ENCODE measurements around the gene MAST4.
A peak's percentile ranks its signal among the peaks of the same experiment; 100 is the strongest.

The MAST4 gene

DNA sequence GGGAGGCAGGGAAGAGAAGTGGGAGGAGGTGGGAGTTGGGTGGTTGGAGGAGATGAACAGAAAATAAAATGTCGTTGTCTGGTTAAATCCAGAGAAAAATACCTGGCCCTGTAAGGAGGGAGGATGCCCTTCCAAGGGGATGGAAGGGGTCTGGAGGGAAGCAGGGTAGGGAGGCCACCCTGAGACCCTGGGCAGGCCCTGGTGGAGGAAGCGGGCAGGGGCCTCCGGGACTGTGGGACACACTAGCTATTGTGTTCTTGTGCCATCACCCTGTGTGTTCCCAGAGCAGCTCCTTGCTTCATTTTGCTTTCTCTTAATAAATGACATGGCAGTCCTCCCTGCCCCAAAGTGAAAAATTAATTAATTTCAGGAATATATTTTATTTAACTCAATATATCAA, 612.2 kb downstream of the MAST4 start:
- TF ChIP-seq ZNF473 (tag by site-specific recombination; IDR thresholded peaks at IDR 0.05) (no peak), ZFHX2 (tag by site-specific recombination; conservative IDR thresholded peaks at IDR 0.05) (peak; percentile 64; the same call in 1 of the 2 replicates), WT1 (tag by site-specific recombination; IDR thresholded peaks at IDR 0.05) (no peak)
- no peaks in the 10 kb centered on the region for H3K4me1 ChIP-seq (ENCODE audit: control insufficient read depth, insufficient read depth, low read length)
- ChIA-PET POLR2A (no interaction called here), CTCF (interaction anchor here (0.5 to 2.3 kb wide), 23 partner anchors 11 to 900 kb away, joined by 3 to 12 read pairs (median 4); no protein-coding TSS in a partner anchor)
- no peak overlapping the region for H3K27ac ChIP-seq (ENCODE audit: extremely low read depth, low read depth, low read length)
- H3K9me3 ChIP-seq (ENCODE audit: control insufficient read depth, insufficient read depth, low read depth, low read length) = no peaks in the 10 kb centered on the region
- no peak overlapping the region for H3K4me3 ChIP-seq (ENCODE audit: low read depth, low read length)
- no peaks in the 10 kb centered on the region for H3K36me3 ChIP-seq (ENCODE audit: control insufficient read depth in 2 of 2, insufficient read depth in 1 of 2, low read length in 2 of 2)

DNA sequence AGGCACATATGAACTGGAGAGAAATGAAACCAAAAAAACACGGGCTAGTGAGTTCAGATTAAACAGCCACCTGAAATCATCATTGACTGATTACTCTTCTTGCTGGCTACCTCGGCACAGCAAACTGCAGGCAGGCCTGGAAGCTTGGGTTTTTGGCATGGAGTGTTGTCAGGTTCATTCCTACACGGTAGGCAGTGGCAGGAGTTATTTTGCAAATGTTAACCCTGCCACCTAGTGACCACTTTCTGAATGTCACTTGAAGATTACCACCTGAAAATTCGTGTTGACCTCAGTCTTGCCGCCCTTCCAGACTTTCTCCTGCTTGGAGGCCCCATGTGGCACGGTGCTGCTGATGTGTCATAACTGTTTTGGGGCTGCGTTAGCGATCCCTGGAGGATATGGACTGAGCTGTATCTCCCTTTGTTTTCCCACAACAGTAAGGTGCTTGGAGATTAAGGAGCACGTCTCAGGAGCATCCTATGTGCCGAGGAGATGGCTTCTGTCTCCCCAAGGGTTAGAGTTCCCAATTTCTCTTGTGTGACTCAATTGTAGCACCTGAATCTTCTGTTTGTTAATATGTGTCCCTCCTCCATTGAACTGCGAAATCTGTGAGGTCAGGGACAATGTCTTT, 613.1 kb downstream of the MAST4 start:
- Histone ChIP-seq H3K4me1 (ENCODE audit: control insufficient read depth, insufficient read depth, low read length) (no peaks in the 10 kb centered on the region), H3K4me3 (ENCODE audit: low read depth, low read length) (no peak overlapping the region), H3K27ac (ENCODE audit: extremely low read depth, low read depth, low read length) (no peak overlapping the region), H3K36me3 (ENCODE audit: control insufficient read depth in 2 of 2, insufficient read depth in 1 of 2, low read length in 2 of 2) (no peaks in the 10 kb centered on the region), H3K9me3 (ENCODE audit: control insufficient read depth, insufficient read depth, low read depth, low read length) (no peaks in the 10 kb centered on the region)
- CTCF ChIA-PET = interaction anchor here (0.5 to 2.3 kb wide), 23 partner anchors 10 to 636 kb away, joined by 3 to 12 read pairs (median 3); no protein-coding TSS in a partner anchor
- peak; percentile 37; the same call in 1 of the 2 replicates for TF ChIP-seq ZBTB44 (tag by site-specific recombination; IDR thresholded peaks at IDR 0.05)
- TF ChIP-seq ZNF654 (tag by site-specific recombination; IDR thresholded peaks at IDR 0.05; ENCODE audit: low read depth) = peak; percentile 100
- TF ChIP-seq ZNF514 (tag by site-specific recombination; IDR thresholded peaks at IDR 0.05) = no peak
- TF ChIP-seq ZSCAN30 (tag by site-specific recombination; IDR thresholded peaks at IDR 0.05) = 0 out of 2 replicates have a peak, but pooled peaks have one; percentile 60
- TF ChIP-seq IKZF3 (tag by site-specific recombination; IDR thresholded peaks at IDR 0.05) = peak; percentile 23; the same call in 1 of the 2 replicates
- TF ChIP-seq ZNF416 (tag by site-specific recombination; IDR thresholded peaks at IDR 0.05) = no peak
- no peak for TF ChIP-seq ZNF211 (tag by site-specific recombination; IDR thresholded peaks at IDR 0.05; ENCODE audit: low read depth)
- TF ChIP-seq, protein P1, sequence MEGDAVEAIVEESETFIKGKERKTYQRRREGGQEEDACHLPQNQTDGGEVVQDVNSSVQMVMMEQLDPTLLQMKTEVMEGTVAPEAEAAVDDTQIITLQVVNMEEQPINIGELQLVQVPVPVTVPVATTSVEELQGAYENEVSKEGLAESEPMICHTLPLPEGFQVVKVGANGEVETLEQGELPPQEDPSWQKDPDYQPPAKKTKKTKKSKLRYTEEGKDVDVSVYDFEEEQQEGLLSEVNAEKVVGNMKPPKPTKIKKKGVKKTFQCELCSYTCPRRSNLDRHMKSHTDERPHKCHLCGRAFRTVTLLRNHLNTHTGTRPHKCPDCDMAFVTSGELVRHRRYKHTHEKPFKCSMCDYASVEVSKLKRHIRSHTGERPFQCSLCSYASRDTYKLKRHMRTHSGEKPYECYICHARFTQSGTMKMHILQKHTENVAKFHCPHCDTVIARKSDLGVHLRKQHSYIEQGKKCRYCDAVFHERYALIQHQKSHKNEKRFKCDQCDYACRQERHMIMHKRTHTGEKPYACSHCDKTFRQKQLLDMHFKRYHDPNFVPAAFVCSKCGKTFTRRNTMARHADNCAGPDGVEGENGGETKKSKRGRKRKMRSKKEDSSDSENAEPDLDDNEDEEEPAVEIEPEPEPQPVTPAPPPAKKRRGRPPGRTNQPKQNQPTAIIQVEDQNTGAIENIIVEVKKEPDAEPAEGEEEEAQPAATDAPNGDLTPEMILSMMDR (tag by site-specific recombination; IDR thresholded peaks at IDR 0.05) = peak; percentile 89
- 0 out of 2 replicates have a peak, but pooled peaks have one; percentile 25 for TF ChIP-seq ZEB2 (tag by site-specific recombination; IDR thresholded peaks at IDR 0.05)
- peak; percentile 34; the same call in 1 of the 2 replicates for TF ChIP-seq ZNF10 (tag by site-specific recombination; IDR thresholded peaks at IDR 0.05)
- peak; percentile 12; the same call in 1 of the 2 replicates for TF ChIP-seq ZBTB21 (tag by site-specific recombination; IDR thresholded peaks at IDR 0.05)
- TF ChIP-seq ZNF660 (tag by site-specific recombination; IDR thresholded peaks at IDR 0.05) = peak; percentile 96
- peak; percentile 93 for TF ChIP-seq ZNF2 (tag by site-specific recombination; IDR thresholded peaks at IDR 0.05)
- peak; percentile 54 for TF ChIP-seq ZBTB17 (tag by site-specific recombination; IDR thresholded peaks at IDR 0.05)
- 0 out of 2 replicates have a peak, but pooled peaks have one; percentile 25 for TF ChIP-seq ZNF335 (tag by site-specific recombination; conservative IDR thresholded peaks at IDR 0.05)
- TF ChIP-seq ZNF426 (tag by site-specific recombination; IDR thresholded peaks at IDR 0.05) = no peak
- TF ChIP-seq ZNF600 (tag by site-specific recombination; IDR thresholded peaks at IDR 0.05) = peak; percentile 89
- POLR2A ChIA-PET = no interaction called here
